ENCODE data around the gene MDFIC2.

Gene MDFIC2

GRCh38 chr3:70244422-70244821 lies 68.0 kb downstream of the MDFIC2 start:
- ChIA-PET POLR2A (no interaction called here), CTCF (no interaction called here)
- H3K27ac ChIP-seq (ENCODE audit: insufficient read depth in 1 of 2, low read depth in 1 of 2, low read length in 2 of 2, poor library complexity in 1 of 2, severe bottlenecking in 2 of 2), result no peak overlapping the region
- H3K36me3 ChIP-seq (ENCODE audit: control insufficient read depth in 4 of 4, insufficient read depth in 4 of 4, low read length in 3 of 4), result no peaks in the 10 kb centered on the region
- H3K27me3 ChIP-seq (replicated peaks in 2 of 5; ENCODE audit: control insufficient read depth in 4 of 5, insufficient read depth in 5 of 5, low read length in 4 of 5), result no peaks in the 10 kb centered on the region
- no peak for DNase-seq
- H3K4me3 ChIP-seq (ENCODE audit: control insufficient read depth in 1 of 7, extremely low read depth in 1 of 7, insufficient read depth in 4 of 7, low read depth in 2 of 7, low read length in 6 of 7), result no peak overlapping the region
- H3K4me1 ChIP-seq (ENCODE audit: control extremely low read depth in 1 of 4, control insufficient read depth in 4 of 4, insufficient read depth in 4 of 4, low read length in 3 of 4), result no peaks in the 10 kb centered on the region
- peaks cover 0 to 1% (median 0%) of the 10 kb centered on the region in 5 experiments for H3K9me3 ChIP-seq (ENCODE audit: control extremely low read depth in 1 of 5, control insufficient read depth in 4 of 5, insufficient read depth in 2 of 5, low read depth in 1 of 5, low read length in 4 of 5)
- no CpG with 5 or more reads among the region's 2 CpGs for WGBS (ENCODE audit: insufficient coverage)

GRCh38 chr3:70242297-70242882 lies 70.0 kb downstream of the MDFIC2 start:
- Histone ChIP-seq H3K4me3 (ENCODE audit: control insufficient read depth in 1 of 7, extremely low read depth in 1 of 7, insufficient read depth in 4 of 7, low read depth in 2 of 7, low read length in 6 of 7) (no peak overlapping the region), H3K27me3 (replicated peaks in 2 of 5; ENCODE audit: control insufficient read depth in 4 of 5, insufficient read depth in 5 of 5, low read length in 4 of 5) (no peaks in the 10 kb centered on the region), H3K36me3 (ENCODE audit: control insufficient read depth in 4 of 4, insufficient read depth in 4 of 4, low read length in 3 of 4) (no peaks in the 10 kb centered on the region), H3K4me1 (ENCODE audit: control extremely low read depth in 1 of 4, control insufficient read depth in 4 of 4, insufficient read depth in 4 of 4, low read length in 3 of 4) (no peaks in the 10 kb centered on the region), H3K27ac (ENCODE audit: insufficient read depth in 1 of 2, low read depth in 1 of 2, low read length in 2 of 2, poor library complexity in 1 of 2, severe bottlenecking in 2 of 2) (no peak overlapping the region), H3K9me3 (ENCODE audit: control extremely low read depth in 1 of 5, control insufficient read depth in 4 of 5, insufficient read depth in 2 of 5, low read depth in 1 of 5, low read length in 4 of 5) (peaks cover 0 to under 1% (median 0%) of the 10 kb centered on the region in 5 experiments)
- DNase-seq, result no peak
- ChIA-PET POLR2A (no interaction called here), CTCF (no interaction called here)
- 96% methylated on average over 2 of the region's 2 CpGs for WGBS (ENCODE audit: insufficient coverage)

GRCh38 chr3:70233812-70234211 lies 78.6 kb downstream of the MDFIC2 start:
- no peaks in the 10 kb centered on the region for H3K36me3 ChIP-seq (ENCODE audit: control insufficient read depth in 4 of 4, insufficient read depth in 4 of 4, low read length in 3 of 4)

GRCh38 chr3:70233112-70233511 lies 79.3 kb downstream of the MDFIC2 start:
- no peak for DNase-seq
- ChIA-PET POLR2A (no interaction called here), CTCF (no interaction called here)
- Histone ChIP-seq H3K4me1 (ENCODE audit: control extremely low read depth in 1 of 4, control insufficient read depth in 4 of 4, insufficient read depth in 4 of 4, low read length in 3 of 4) (no peaks in the 10 kb centered on the region), H3K9me3 (ENCODE audit: control extremely low read depth in 1 of 5, control insufficient read depth in 4 of 5, insufficient read depth in 2 of 5, low read depth in 1 of 5, low read length in 4 of 5) (peaks cover 0 to 2% (median 0%) of the 10 kb centered on the region in 5 experiments), H3K36me3 (ENCODE audit: control insufficient read depth in 4 of 4, insufficient read depth in 4 of 4, low read length in 3 of 4) (no peaks in the 10 kb centered on the region), H3K4me3 (ENCODE audit: control insufficient read depth in 1 of 7, extremely low read depth in 1 of 7, insufficient read depth in 4 of 7, low read depth in 2 of 7, low read length in 6 of 7) (no peak overlapping the region), H3K27ac (ENCODE audit: insufficient read depth in 1 of 2, low read depth in 1 of 2, low read length in 2 of 2, poor library complexity in 1 of 2, severe bottlenecking in 2 of 2) (no peak overlapping the region), H3K27me3 (replicated peaks in 2 of 5; ENCODE audit: control insufficient read depth in 4 of 5, insufficient read depth in 5 of 5, low read length in 4 of 5) (no peaks in the 10 kb centered on the region)
- 93% methylated on average over 3 of the region's 5 CpGs for WGBS (ENCODE audit: insufficient coverage)

More at GRCh38 chr3:70233812-70234211, 78.6 kb downstream of the MDFIC2 start:
- no CpG with 5 or more reads among the region's 1 CpG for WGBS (ENCODE audit: insufficient coverage)
- POLR2A ChIA-PET, result interaction anchor here (0.5 kb wide), 1 partner anchor 331 kb away, joined by 3 read pairs; no protein-coding TSS in a partner anchor
- Histone ChIP-seq H3K27me3 (replicated peaks in 2 of 5; ENCODE audit: control insufficient read depth in 4 of 5, insufficient read depth in 5 of 5, low read length in 4 of 5) (no peaks in the 10 kb centered on the region), H3K9me3 (ENCODE audit: control extremely low read depth in 1 of 5, control insufficient read depth in 4 of 5, insufficient read depth in 2 of 5, low read depth in 1 of 5, low read length in 4 of 5) (peaks cover 0 to 2% (median 0%) of the 10 kb centered on the region in 5 experiments), H3K4me1 (ENCODE audit: control extremely low read depth in 1 of 4, control insufficient read depth in 4 of 4, insufficient read depth in 4 of 4, low read length in 3 of 4) (no peaks in the 10 kb centered on the region), H3K27ac (ENCODE audit: insufficient read depth in 1 of 2, low read depth in 1 of 2, low read length in 2 of 2, poor library complexity in 1 of 2, severe bottlenecking in 2 of 2) (no peak overlapping the region), H3K4me3 (ENCODE audit: control insufficient read depth in 1 of 7, extremely low read depth in 1 of 7, insufficient read depth in 4 of 7, low read depth in 2 of 7, low read length in 6 of 7) (no peak overlapping the region)
- DNase-seq, result no peak
- CTCF ChIA-PET, result no interaction called here

- ChIA-PET CTCF (no interaction called here), POLR2A (no interaction called here)
- H3K9me3 ChIP-seq (ENCODE audit: control extremely low read depth in 1 of 5, control insufficient read depth in 4 of 5, insufficient read depth in 2 of 5, low read depth in 1 of 5, low read length in 4 of 5), result peaks cover 0 to 1% (median 0%) of the 10 kb centered on the region in 5 experiments
- no peak overlapping the region for H3K4me3 ChIP-seq (ENCODE audit: control insufficient read depth in 1 of 7, extremely low read depth in 1 of 7, insufficient read depth in 4 of 7, low read depth in 2 of 7, low read length in 6 of 7)
- H3K27me3 ChIP-seq (replicated peaks in 2 of 5; ENCODE audit: control insufficient read depth in 4 of 5, insufficient read depth in 5 of 5, low read length in 4 of 5), result no peaks in the 10 kb centered on the region
- no peak for DNase-seq
- no peaks in the 10 kb centered on the region for H3K4me1 ChIP-seq (ENCODE audit: control extremely low read depth in 1 of 4, control insufficient read depth in 4 of 4, insufficient read depth in 4 of 4, low read length in 3 of 4)
- no peak overlapping the region for H3K27ac ChIP-seq (ENCODE audit: insufficient read depth in 1 of 2, low read depth in 1 of 2, low read length in 2 of 2, poor library complexity in 1 of 2, severe bottlenecking in 2 of 2)
- 88% methylated on average over 15 of the region's 15 CpGs for WGBS (ENCODE audit: insufficient coverage)
- no peaks in the 10 kb centered on the region for H3K36me3 ChIP-seq (ENCODE audit: control insufficient read depth in 4 of 4, insufficient read depth in 4 of 4, low read length in 3 of 4)
Observed at GRCh38 chr3:70231266-70231701, 81.2 kb downstream of the MDFIC2 start.

GRCh38 chr3:70227437-70227836 lies 85.0 kb downstream of the MDFIC2 start:
- no peaks in the 10 kb centered on the region for H3K27me3 ChIP-seq (replicated peaks in 2 of 5; ENCODE audit: control insufficient read depth in 4 of 5, insufficient read depth in 5 of 5, low read length in 4 of 5)
- no peak for DNase-seq
- H3K9me3 ChIP-seq (ENCODE audit: control extremely low read depth in 1 of 5, control insufficient read depth in 4 of 5, insufficient read depth in 2 of 5, low read depth in 1 of 5, low read length in 4 of 5), result peaks cover 0 to 3% (median 0%) of the 10 kb centered on the region in 5 experiments
- POLR2A ChIA-PET, result no interaction called here
- H3K4me3 ChIP-seq (ENCODE audit: control insufficient read depth in 1 of 7, extremely low read depth in 1 of 7, insufficient read depth in 4 of 7, low read depth in 2 of 7, low read length in 6 of 7), result no peak overlapping the region
- no peaks in the 10 kb centered on the region for H3K4me1 ChIP-seq (ENCODE audit: control extremely low read depth in 1 of 4, control insufficient read depth in 4 of 4, insufficient read depth in 4 of 4, low read length in 3 of 4)
- CTCF ChIA-PET, result no interaction called here
- 83% methylated on average over 1 of the region's 3 CpGs for WGBS (ENCODE audit: insufficient coverage)
- H3K27ac ChIP-seq (ENCODE audit: insufficient read depth in 1 of 2, low read depth in 1 of 2, low read length in 2 of 2, poor library complexity in 1 of 2, severe bottlenecking in 2 of 2), result no peak overlapping the region
- no peaks in the 10 kb centered on the region for H3K36me3 ChIP-seq (ENCODE audit: control insufficient read depth in 4 of 4, insufficient read depth in 4 of 4, low read length in 3 of 4)

GRCh38 chr3:70225146-70225545 lies 87.3 kb downstream of the MDFIC2 start:
- POLR2A ChIA-PET, result no interaction called here
- Histone ChIP-seq H3K27me3 (replicated peaks in 2 of 5; ENCODE audit: control insufficient read depth in 4 of 5, insufficient read depth in 5 of 5, low read length in 4 of 5) (no peaks in the 10 kb centered on the region), H3K9me3 (ENCODE audit: control extremely low read depth in 1 of 5, control insufficient read depth in 4 of 5, insufficient read depth in 2 of 5, low read depth in 1 of 5, low read length in 4 of 5) (peaks cover 0 to 3% (median 0%) of the 10 kb centered on the region in 5 experiments), H3K27ac (ENCODE audit: insufficient read depth in 1 of 2, low read depth in 1 of 2, low read length in 2 of 2, poor library complexity in 1 of 2, severe bottlenecking in 2 of 2) (no peak overlapping the region), H3K4me3 (ENCODE audit: control insufficient read depth in 1 of 7, extremely low read depth in 1 of 7, insufficient read depth in 4 of 7, low read depth in 2 of 7, low read length in 6 of 7) (no peak overlapping the region), H3K4me1 (ENCODE audit: control extremely low read depth in 1 of 4, control insufficient read depth in 4 of 4, insufficient read depth in 4 of 4, low read length in 3 of 4) (no peaks in the 10 kb centered on the region), H3K36me3 (ENCODE audit: control insufficient read depth in 4 of 4, insufficient read depth in 4 of 4, low read length in 3 of 4) (no peaks in the 10 kb centered on the region)
- DNase-seq, result no peak
- WGBS (ENCODE audit: insufficient coverage), result no CpG with 5 or more reads among the region's 3 CpGs
- CTCF ChIA-PET, result no interaction called here

Measured in common myeloid progenitor, CD34-positive (primary cell).